GM11168 (cell line): ENCODE results near the gene METTL27.
"Not testable (repeated sequence)": the region's sequence is repeated elsewhere in the genome, so short reads cannot be mapped to it uniquely, and the experiment has no call there.

Experiments
- in situ Hi-C: fragments of 300-500 bp; cut with MboI; formaldehyde crosslinking; loops from one replicate; pipeline ENCODE4 v1.12.0; 2022; ENCODE audit warnings: low sequenced_read_pairs; ENCODE audit not compliant: unreplicated experiment

Gene METTL27, protein sequence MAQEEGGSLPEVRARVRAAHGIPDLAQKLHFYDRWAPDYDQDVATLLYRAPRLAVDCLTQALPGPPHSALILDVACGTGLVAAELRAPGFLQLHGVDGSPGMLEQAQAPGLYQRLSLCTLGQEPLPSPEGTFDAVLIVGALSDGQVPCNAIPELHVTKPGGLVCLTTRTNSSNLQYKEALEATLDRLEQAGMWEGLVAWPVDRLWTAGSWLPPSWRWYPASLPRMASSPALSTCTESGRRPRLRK

DNA sequence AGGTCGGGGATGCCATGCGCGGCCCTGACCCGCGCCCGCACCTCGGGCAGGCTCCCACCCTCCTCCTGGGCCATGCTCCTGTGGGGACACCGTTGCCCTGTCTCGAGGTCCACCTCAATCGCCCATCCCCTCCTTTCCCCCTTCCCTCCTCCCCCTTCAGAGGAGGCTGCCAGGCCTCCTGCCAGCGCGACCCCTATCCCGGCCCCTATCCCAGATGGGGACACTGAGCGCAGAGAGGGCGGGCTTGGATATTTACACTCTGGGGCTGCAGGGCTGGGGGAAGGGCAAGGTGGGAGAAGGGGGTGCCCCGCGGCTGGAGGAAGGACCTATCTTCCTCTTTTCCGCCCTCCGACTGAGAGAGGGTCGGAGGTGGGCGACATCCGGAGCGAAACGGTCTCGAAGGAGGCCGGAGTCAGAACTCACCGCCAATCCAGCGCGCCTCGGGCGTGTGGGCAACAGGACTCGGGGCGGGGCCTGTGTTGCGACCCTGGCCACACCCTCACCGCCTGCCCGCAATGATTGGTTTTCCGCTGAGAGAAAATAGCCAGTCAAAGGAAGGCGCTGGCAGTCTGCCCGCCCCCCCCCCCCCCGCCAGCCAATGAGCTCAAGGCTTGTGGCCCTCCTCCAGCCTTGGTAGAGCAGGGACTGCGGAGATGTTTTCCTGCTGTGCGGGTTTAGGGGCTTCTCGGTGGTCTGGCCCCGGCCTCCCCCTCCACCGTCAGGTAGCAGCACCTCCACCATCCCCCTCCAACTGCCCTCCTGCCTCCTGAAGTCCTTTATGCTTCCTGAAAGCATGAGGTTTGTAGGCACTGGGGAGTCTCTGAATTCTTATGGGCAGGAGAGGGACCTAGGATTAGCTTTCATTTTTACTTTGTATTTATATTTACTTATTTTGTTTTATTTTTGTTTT lies at the start of gene METTL27:
METTL27 (minus strand) TSS at position 450 of the 910 bp plus-strand sequence; CDS start at position 74, 376 bp downstream.
- in situ Hi-C loops, result no loop called here

DNA sequence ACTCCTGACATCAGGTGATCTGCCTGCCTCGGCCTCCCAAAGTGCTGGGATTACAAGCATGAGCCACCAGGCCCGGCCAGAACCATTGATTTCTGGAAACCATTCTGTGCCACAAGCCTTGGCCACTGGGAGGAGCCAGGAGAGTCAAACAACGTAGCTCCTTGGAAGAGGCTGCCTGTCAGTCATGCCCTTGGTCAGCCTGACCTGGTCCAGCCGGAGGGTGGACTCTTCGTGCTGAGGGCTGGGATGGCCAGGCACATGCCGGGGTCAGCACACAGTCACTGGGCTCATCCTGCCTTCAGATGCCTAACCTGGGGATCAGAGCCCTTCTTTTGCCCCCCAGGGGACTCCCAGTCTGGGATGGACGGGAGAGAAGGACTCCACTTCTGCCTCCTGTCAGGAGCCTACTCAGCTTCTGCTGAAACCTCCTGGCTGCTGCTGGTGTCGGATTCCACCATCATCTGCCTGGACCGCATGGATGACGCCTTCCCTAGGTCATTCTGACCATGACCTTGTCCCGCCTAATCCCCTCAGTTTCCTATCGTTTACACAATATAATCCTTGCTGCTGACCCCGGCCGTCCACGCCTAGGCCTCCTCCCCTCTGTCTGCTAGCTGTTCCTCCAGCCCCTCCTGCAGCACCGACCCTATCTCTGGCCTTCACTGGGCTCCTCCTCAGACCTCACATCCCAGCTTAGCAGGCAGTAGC lies 49.0 kb upstream of the METTL27 start:
- in situ Hi-C loops, result no loop called here

DNA sequence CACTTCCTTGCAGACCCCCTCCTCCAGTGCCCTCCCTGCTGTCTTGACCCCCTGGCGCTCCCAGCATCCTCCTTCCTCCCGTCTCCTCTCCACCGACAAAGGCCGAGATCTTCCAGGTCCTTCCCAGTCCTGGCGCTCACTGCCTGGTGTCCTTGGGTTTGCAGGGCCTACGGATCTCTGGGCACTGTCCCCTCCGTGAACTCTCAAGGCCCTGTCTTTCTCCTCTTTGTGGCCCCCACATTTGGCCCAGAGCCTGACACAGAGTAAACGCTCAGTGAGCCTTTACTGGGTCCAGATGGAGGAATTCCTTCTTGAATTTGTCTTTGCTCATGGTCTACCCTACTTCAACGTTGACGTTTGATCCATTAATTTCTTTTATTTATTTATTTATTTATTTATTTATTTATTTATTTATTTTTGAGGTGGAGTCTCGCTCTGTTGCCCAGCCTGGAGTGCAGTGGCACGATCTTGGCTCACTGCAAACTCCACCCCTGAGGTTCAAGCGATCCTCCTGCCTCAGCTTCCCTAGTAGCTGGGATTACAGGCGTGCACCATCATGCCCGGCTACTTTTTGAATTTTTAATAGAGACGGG lies 48.3 kb upstream of the METTL27 start:
- in situ Hi-C loops, result no loop called here

DNA sequence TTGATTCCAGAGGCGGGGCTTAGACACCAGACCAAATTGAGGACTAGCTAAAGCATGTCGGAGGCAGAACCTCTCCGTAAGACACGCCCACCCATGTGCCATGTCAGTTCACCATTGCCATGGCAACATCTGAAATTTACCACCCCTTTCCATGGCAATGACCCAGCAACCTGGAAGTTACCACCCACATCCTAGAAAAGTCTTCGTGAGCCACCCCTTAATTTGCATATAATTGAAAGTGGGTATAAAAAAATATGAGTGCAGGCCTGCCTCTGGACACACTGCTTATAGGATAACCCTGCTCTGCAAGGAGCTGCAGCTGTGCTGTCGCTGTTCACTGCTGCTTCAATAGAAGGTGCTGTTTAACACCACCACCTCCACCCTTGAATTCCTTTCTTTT lies 46.6 kb upstream of the METTL27 start:
- in situ Hi-C loops, result no loop called here

DNA sequence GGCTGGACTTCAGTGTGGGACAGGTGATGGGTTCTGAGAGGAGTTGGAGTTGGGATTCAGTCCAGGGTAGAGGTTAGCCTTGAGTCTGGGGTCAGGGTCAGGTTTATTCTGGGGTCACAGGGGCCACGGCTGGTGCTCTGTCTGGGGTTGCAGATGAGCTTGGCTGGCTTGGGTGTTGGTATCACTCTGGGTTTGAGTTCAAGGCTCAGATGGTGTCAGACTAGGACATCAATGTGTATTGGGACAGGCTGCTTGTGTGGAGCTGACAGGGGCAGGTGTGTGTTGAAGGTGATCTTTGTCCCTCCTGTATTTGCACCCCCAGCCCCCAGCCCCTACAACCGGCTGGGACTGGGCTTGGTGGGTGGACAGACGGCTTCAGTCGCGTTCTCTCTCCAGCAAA lies 45.4 kb upstream of the METTL27 start:
- in situ Hi-C loops, result no loop called here

DNA sequence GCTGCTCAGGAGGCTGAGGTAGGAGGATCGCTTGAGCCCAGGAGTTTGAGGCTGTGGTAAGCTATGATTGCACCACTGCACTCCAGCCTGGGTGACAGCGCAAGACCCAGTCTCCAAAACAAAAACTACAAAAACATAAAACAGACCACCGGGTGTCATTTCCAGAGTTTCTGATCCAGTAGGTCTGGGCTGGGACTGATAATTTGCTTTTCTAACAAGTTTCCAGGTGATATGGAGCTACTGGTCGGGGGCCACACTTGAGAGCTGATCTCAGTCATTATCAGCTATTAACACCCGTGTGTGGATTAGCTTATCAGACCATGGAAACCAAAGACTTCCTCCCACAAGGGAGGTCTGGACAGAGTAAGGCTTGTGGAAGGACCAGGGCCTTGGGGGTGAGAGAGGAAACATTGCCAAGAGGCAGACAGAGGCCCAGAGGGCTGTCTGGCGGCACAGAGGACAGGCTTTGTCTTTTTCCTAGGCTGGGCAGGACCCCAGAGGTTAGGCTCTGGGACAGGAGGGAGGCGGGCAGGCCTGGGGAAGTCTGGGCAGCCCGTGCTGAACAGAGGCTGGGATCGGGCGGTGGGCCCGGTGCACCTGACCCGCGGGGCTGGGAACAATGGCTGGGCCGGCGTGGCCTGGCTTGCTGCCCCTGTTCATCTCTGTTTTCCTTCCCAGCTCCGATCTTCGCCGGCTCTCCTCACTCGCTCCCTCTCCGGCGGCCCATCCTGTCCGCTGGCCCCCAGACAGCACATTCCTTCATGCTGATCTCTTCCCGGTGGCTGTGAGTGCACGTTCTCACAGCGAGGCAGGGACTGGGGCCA lies 43.9 kb upstream of the METTL27 start:
- in situ Hi-C loops, result no loop called here

DNA sequence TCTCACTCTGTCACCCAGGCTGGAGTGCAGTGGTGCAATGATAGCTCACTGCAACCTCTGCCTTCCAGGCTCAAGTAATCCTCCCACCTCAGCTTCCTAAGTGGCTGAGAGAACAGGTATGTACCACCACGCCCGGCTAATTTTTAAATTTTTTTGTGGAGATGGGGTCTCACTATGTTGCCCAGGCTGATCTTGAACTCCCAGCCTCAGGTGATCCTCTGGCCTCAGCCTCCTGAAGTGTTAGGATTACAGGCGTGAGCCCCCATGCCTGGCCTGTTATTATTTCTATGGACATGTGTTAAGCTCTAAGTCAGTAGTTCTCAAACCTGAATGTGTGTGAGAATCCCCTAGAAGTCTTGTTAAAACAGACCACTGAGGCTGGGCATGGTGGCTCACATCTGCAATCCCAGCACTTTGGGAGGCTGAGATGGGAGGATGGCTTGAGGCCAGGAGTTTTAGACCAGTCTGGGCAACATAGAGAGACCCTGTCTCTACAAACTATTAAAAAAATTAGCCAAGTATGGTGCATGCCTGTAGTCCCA lies 43.2 kb upstream of the METTL27 start:
- in situ Hi-C loops, result no loop called here

DNA sequence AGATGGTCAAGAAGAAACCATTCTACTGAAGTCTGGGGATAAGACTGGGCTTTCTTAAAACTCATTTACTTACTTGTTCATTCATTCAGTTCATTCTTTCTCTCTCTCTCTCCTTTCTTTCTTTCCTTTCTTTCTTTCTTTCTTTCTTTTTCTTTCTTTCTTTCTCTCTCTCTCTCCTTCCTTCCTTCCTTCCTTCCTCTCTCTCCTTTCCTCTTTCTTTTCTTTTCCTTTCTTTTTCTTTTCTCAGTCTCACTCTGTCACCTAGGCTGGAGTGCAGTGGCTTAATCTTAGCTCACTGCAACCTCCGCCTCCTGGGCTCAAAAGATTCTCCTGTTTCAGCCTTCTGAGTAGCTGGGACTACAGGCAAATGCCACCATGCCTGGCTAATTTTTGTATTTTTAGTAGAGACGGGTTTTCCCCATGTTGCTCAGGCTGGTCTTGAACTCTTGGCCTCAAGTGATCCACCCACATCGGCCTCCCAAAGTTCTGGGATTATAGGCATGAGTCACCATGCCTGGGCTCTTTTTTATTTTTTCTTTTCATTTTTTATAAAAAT lies 42.6 kb upstream of the METTL27 start:
- in situ Hi-C loops, result not testable (repeated sequence)

DNA sequence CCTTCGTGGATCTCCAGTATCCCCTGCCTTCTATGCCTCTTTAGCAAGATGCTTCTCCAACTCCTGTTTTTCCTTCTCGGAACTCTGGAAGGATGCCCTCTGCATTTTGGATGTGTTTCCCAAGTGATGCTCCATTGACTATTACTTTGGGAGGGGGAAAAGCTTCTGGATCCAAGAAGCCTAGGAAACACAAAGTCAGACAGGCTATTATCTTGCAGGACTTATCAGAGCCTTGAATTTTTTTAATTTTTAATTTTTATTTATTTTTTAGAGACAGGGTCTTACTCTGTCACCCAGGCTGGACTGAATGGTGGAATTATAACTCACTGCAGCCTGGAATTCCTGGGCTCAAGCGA lies 39.7 kb upstream of the METTL27 start:
- in situ Hi-C loops, result no loop called here

DNA sequence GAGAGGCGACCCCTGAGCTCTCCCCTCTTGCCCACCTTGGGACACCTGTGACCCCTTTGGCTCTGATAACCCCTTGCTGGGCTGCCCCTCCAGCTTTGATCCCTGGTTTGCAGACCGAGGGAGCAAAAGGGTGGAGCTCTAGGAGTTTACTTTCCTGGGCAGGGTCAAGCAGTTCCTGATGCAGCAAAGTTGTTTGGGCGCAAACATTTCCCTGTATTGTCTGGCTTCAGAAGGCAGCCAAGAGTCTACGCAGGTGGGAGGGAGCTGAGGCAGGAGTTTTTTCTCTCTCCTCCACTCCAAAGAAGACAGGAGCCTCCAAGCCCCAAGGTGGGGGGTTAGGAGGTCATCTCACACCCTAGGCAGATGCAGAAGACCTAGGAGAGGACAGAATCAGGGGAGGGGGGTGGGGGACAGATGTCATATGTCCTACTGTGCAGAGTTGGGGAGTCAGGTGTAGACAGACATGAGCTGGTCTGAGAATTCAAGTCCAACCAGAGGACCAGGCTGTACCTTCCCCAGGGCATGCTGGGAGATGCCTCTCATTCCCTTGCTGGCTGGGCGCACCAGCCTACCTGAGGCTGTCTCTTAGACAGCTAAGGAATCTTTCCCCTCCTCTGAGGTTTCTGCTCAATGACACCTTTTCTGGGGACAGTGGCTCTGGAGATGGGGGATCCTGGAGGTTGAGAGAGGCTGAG lies 39.2 kb upstream of the METTL27 start:
- in situ Hi-C loops, result no loop called here

DNA sequence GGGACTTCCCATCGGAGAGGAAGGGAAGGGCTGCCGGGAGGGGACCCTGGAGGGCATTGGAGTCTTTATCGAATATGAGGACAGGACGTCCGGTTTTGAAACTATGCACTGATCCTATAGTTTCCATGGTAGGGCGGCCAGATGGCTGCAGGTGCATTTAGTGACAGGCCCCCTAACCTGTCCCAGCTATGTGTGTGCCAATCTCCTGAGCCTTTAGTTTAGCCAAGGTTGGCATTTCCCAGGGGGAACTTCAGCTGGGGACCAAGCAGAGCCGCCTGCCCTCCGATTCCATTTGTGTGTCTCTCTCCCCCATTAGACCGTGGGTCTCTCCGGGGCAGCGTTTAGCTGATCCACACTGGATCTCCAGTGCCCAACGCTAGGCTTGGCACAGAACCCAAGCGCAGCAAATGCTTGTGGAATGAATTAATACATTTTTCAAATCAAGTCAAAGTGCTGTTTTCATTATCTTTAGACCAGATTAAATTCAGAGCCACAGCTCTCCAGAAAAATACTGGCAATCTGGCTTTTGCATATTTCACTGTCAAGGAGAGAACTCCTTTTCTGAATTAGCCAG lies 38.5 kb upstream of the METTL27 start:
- in situ Hi-C loops, result no loop called here

DNA sequence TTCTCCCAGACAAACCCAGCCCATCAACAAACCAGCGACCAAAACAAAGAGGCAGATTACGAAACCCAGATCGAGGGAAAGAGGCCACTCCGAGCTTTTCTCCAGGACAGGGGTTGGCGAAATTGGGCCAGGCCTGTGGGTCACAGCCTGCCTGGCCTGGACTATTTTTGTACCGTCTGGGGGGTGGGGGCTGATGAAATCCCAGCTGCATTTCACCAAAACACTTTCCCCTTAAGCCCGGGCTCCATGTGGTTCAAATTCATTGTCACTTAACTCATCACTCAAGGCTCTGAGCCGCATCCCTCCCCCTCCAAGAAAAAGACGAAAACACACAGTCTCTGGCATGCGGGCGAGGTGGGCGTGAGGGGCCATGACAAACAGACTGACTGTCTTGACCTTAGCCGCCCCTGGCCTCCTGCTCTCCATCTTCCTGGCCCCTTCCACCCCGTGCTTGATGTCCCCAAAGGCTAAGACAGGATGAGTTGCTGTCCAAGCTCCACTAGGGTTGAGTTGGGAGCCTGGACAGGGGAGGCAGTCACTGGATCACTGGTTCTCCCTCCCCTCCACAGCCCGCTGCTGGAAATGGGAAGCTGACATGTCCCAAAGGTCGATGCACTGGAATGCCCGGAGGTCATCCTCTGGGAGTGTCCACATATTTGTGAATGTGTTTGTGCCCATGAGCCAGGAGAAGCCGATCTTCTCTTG lies 37.8 kb upstream of the METTL27 start:
- in situ Hi-C loops, result no loop called here

DNA sequence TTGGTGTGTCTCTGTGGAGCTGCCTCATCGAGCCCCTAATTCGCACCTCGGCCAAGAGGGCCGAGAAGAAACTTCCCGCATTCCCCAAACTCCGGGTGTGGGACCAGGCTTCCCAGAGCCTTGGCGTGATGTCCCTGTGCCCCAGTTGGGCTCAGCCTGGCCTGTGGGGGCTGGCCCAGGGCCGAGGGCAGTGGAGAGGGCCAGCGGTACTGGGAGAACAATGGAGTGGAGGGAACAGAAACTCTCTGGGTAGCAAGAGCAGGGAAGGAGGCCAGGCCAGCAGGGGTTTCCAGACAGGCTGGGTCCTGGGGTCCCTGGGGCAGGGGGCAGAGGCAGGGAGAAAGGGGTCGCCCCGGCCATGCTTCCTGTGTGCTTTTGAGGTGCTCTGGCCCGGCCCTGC lies 34.7 kb upstream of the METTL27 start:
- in situ Hi-C loops, result no loop called here

DNA sequence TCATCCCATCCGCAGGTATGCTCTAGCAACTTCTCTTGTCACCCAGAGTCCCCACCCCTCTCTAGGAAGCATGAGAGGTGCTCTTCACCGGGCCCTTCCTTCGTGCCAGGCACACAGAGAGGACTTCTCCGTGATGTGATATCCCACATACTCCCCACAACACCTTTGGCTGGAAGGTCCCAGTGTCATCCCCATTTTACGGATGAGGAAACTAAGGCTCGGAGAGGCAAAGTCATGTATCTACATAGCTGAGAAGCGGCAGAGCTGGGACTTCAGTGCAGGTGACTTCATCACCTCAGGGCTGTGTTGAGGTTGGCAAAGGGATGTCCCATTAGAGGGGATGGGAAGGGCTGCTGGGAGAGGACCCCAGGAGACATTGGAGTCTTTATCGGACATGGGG lies 34.0 kb upstream of the METTL27 start:
- in situ Hi-C loops, result no loop called here

DNA sequence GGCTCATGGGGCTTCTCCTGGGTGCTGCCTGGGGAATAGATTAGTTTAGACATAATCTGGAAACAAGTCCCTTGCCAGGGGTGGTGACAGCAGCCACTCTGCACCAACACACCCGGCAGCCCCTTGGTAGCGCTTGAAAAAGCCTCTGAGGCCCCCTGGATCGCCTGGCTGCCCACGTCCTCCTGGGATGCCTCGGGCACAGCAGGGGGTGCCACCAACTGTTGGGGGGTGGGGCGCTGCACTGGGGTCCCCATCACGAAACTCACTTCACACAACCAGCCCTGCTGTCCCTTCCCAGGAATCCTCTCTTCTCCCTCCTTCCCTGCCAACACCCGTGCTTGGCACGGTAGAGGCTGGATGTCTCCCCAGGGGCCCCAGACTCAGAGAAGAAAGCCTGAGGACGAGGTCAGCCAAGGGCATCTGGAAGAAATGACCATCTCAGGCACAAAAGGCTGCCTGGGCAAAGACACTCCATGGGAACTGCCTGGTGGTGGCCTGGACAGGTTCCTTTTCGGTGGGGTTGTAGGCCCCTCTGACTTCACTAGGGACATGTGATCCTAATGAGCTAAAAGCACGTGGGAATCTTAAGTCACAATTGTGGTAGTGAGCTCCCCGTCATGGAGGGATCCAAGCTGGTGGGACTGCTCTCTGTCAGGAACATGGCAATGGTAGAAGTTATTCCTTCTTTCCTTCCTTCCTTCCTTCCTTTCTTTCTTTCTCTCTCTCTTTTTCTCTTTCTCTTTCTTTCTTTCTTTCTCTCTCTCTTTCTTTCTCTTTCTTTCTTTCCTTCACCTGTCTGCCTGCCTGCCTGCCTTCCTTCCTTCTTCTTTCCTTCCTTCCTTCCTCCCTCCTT lies 30.0 kb upstream of the METTL27 start:
- in situ Hi-C loops, result loop anchor here (25.0 kb wide), 1 partner anchor 260 kb away; the partner anchor contains the start of gene MLXIPL

DNA sequence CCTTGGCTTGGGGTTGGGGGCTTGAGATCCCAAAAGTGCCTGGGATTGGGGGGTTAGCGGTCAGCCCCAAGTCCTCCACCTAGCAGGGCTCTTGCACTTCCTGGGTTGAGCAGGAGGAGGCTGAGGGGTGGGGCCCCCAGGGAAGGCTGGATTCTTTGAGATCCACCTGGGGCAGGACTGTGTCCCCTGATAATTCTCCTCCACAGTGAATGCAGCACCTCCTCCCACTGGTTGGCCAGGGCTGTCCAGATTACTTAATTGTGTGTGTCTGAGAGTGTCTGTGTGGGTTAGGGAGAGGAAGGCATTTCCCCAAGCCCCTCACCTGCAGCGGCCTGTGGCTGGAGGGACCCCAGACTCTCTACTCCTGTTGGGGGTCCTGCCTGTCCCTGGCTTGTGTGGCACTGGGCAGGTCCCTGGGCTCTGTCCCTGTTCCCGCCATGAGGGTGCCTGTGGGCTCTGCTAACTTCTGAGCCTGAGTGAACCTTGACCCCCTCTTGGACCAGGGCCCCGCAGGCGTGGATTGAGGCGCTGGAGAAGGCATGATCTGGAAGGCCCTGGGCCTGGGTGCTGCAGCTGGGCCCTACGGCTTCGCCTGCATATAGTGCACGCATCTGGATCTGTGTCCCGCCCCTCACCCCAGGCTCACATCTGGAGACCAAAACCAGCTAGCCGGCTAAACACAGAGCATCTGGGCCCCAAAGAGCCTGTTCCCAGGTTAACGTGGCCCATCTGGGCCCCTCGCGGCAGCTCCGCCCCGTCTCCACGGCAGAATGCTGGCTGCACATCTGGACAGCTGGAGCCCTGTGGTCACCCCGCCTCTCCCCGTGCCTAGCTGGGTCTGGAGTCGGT lies 29.1 kb upstream of the METTL27 start:
- in situ Hi-C loops, result loop anchor here (25.0 kb wide), 1 partner anchor 259 kb away; the partner anchor contains the start of gene MLXIPL
